HCT116 (cell line): ENCODE results near the gene CDKN2B-AS1. TPM values are rescaled to one million over a fixed set of nuclear protein-coding genes. Genes with fewer than 3 reads are reported as not detected.

Source experiments
- ATAC-seq: fragments of 200-7000 bp; cut with Tn5 transposase; 2 replicates; pipeline ENCODE4 v1.9.1; 2020; ENCODE audit warnings: mild to moderate bottlenecking, moderate library complexity
- BruUV-seq: library from RNA; stranded (reverse); fragments of 400-500 nt; replicated peaks from 2 replicates; lab custom pipeline; 2021; lab: Mats Ljungman, UMichigan
- CTCF ChIA-PET: fragments of 300-600 bp; sonication (Branson Sonifier 250); formaldehyde crosslinking; loops from one replicate; lab custom pipeline; 2021; ENCODE audit warnings: antibody characterized with exemption; lab: Charles Lee
- POLR2A ChIA-PET: fragments of 300-600, 350-600 bp; sonication (Branson Sonifier 250); formaldehyde crosslinking; loops from one replicate; lab custom pipeline; 2021; ENCODE audit warnings: antibody characterized with exemption; lab: Charles Lee
- RAD21 ChIA-PET, 2 experiments: fragments of 300-600 bp; sonication (Branson Sonifier 250); formaldehyde crosslinking; loops; one replicate each; lab custom pipeline; 2023; ENCODE audit warnings: low total read pairs in 2 of 2; ENCODE audit not compliant: uncharacterized antibody in 2 of 2, unreplicated experiment in 2 of 2, low non-redundant PET in 1 of 2; lab: Charles Lee
- DNase-seq: peaks from one replicate; pipeline ENCODE4 v3.0.0-alpha.2; 2010; ENCODE audit warnings: low read depth, low spot score
- H2AFZ ChIP-seq: fragments of 200-600 bp; shearing (Covaris generic), sonication (generic); 2 replicates; pipeline ENCODE4 v1.6.1; 2017; ENCODE audit warnings: low read depth, mixed run types, mixed read lengths, antibody characterized with exemption, low read length; ENCODE audit not compliant: poor library complexity, severe bottlenecking
- H3K27ac ChIP-seq: 2 replicates; pipeline ENCODE4 v1.5.1; 2012; ENCODE audit warnings: low read depth, low read length
- H3K27me3 ChIP-seq: fragments of 200-600 bp; sonication (generic); 2 replicates; pipeline ENCODE4 v1.6.1; 2016; ENCODE audit warnings: mixed run types, low read length, mixed read lengths; ENCODE audit not compliant: insufficient read depth
- H3K36me3 ChIP-seq, 2 experiments: fragments of 200-500 bp in 1 of 2; fragments of 200-600 bp in 1 of 2; sonication (Bioruptor generic) in 1 of 2; sonication (generic) in 1 of 2; 2 replicates each; pipeline versions ENCODE4 v1.5.1 to v1.6.1; 2014 to 2016; ENCODE audit warnings: low read length in 2 of 2, inconsistent platforms in 1 of 2, mixed read lengths in 1 of 2, mixed run types in 1 of 2; ENCODE audit not compliant: insufficient read depth in 2 of 2, control insufficient read depth in 1 of 2
- H3K4me1 ChIP-seq, 2 experiments: fragments of 200-600 bp in 1 of 2; sonication (generic) in 1 of 2; 2 replicates each; pipeline versions ENCODE4 v1.5.1 to v1.6.1; 2012 to 2017; ENCODE audit warnings: low read length in 2 of 2, inconsistent platforms in 1 of 2, mild to moderate bottlenecking in 1 of 2, mixed read lengths in 1 of 2, mixed run types in 1 of 2, moderate library complexity in 1 of 2; ENCODE audit not compliant: insufficient read depth in 2 of 2, control insufficient read depth in 1 of 2
- H3K4me2 ChIP-seq: fragments of 200-600 bp; sonication (generic); 2 replicates; pipeline ENCODE4 v1.6.1; 2017; ENCODE audit warnings: mixed run types, low read length, mixed read lengths
- H3K4me3 ChIP-seq, 2 experiments: fragments of 200-600 bp in 1 of 2; sonication (generic) in 1 of 2; replicated peaks in 1 of 2; 2 replicates each; pipeline ENCODE4 v1.5.1; 2011 to 2016; ENCODE audit warnings: low read length in 2 of 2, control low read depth in 1 of 2, low read depth in 1 of 2, mild to moderate bottlenecking in 1 of 2, mixed read lengths in 1 of 2, mixed run types in 1 of 2
- H3K79me2 ChIP-seq: fragments of 200-600 bp; sonication (generic); 2 replicates; pipeline ENCODE4 v1.6.1; 2017; ENCODE audit warnings: mild to moderate bottlenecking, mixed run types, low read length, moderate library complexity, mixed read lengths; ENCODE audit not compliant: insufficient read depth
- H3K9ac ChIP-seq: fragments of 200-600 bp; sonication (generic); 2 replicates; pipeline ENCODE4 v1.6.1; 2016; ENCODE audit warnings: low read length, mixed read lengths
- H3K9me2 ChIP-seq: fragments of 200-600 bp; sonication (generic), shearing (Covaris generic); 2 replicates; pipeline ENCODE4 v1.6.1; 2017; ENCODE audit warnings: mixed run types, mild to moderate bottlenecking, moderate library complexity; ENCODE audit not compliant: insufficient read depth
- H3K9me3 ChIP-seq, 2 experiments: fragments of 200-500 bp in 1 of 2; fragments of 200-600 bp in 1 of 2; sonication (Bioruptor generic) in 1 of 2; sonication (generic) in 1 of 2; 2 replicates each; pipeline ENCODE4 v1.6.1; 2014 to 2017; ENCODE audit warnings: low read length in 2 of 2, mixed read lengths in 2 of 2, inconsistent platforms in 1 of 2, low read depth in 1 of 2, mild to moderate bottlenecking in 1 of 2, mixed run types in 1 of 2, moderate library complexity in 1 of 2; ENCODE audit not compliant: control insufficient read depth in 1 of 2, insufficient read depth in 1 of 2
- H4K20me1 ChIP-seq: fragments of 200-600 bp; sonication (generic), shearing (Covaris generic); 2 replicates; pipeline ENCODE4 v1.6.1; 2017; ENCODE audit warnings: mixed run types, mild to moderate bottlenecking, moderate library complexity; ENCODE audit not compliant: insufficient read depth
- CBX3 ChIP-seq: IDR thresholded peaks from 2 replicates; pipeline ENCODE4 v1.6.1; 2012; ENCODE audit warnings: low read depth
- CTCF ChIP-seq, 3 experiments: fragments of 200-600 bp in 1 of 3; sonication (generic) in 1 of 3; IDR thresholded peaks in 2 of 3; conservative IDR thresholded peaks in 1 of 3; 2 replicates each; pipeline ENCODE4 v1.5.1; 2012 to 2017; ENCODE audit warnings: low read depth in 2 of 3, low read length in 2 of 3, antibody characterized with exemption in 1 of 3, borderline replicate concordance in 1 of 3, control low read depth in 1 of 3, mild to moderate bottlenecking in 1 of 3, mixed read lengths in 1 of 3, mixed run types in 1 of 3, moderate library complexity in 1 of 3; ENCODE audit not compliant: insufficient read depth in 1 of 3
- EGR1 ChIP-seq: IDR thresholded peaks from 2 replicates; pipeline ENCODE4 v1.6.1; 2012; ENCODE audit warnings: low read depth
- ELF1 ChIP-seq: IDR thresholded peaks from 2 replicates; pipeline ENCODE4 v1.6.1; 2012; ENCODE audit warnings: low read depth, borderline replicate concordance
- EZH2 ChIP-seq: fragments of 200-600 bp; sonication (generic); IDR thresholded peaks from 2 replicates; pipeline ENCODE4 v1.6.1; 2017; ENCODE audit warnings: antibody characterized with exemption, mixed run types
- FOSL1 ChIP-seq: IDR thresholded peaks from 2 replicates; pipeline ENCODE4 v1.6.1; 2012; ENCODE audit warnings: low read depth
- MAX ChIP-seq: IDR thresholded peaks from 2 replicates; pipeline ENCODE4 v1.6.1; 2012
- RAD21 ChIP-seq: IDR thresholded peaks from 2 replicates; pipeline ENCODE4 v1.6.1; 2012; ENCODE audit warnings: low read depth, mild to moderate bottlenecking
- REST ChIP-seq: IDR thresholded peaks from 2 replicates; pipeline ENCODE4 v1.6.1; 2012; ENCODE audit warnings: low read depth
- TCF7L2 ChIP-seq: IDR thresholded peaks from 2 replicates; pipeline ENCODE4 v1.7.0; 2011; ENCODE audit warnings: borderline replicate concordance, inconsistent platforms; ENCODE audit not compliant: insufficient read depth, insufficient read length; ENCODE audit errors: extremely low read depth
- ZFX ChIP-seq: fragments of 450-650 bp; IDR thresholded peaks from 2 replicates; pipeline ENCODE4 v1.6.1; 2017
- intact Hi-C: fragments of 100-400 bp; cut with micrococcal nuclease; formaldehyde crosslinking; loops from 2 replicates; pipeline ENCODE4 v1.10.0; 2022
- total RNA-seq: library from RNA; stranded (reverse); gene quantifications from one replicate; pipeline ENCODE4 v1.2.1, GENCODE V29; 2021; ENCODE audit not compliant: unreplicated experiment

The CDKN2B-AS1 gene
- total RNA-seq, 1 experiment from 2014 or later, result 1.7 TPM

- Histone ChIP-seq H3K36me3 (no peaks in the 10 kb centered on the region), H3K79me2 (peaks cover 49% of the 10 kb centered on the region), H3K4me1 (peaks cover 4 to 19% of the 10 kb centered on the region in 2 experiments; a peak in 3 of 4 replicates), H3K4me3 (peak overlapping the region; percentile 79 to 81), H3K4me2 (peak overlapping the region; percentile 91), H3K9me2 (no peaks in the 10 kb centered on the region), H2AFZ (peak overlapping the region; percentile 59), H3K27me3 (no peaks in the 10 kb centered on the region), H3K27ac (peak overlapping the region; percentile 89), H3K9me3 (no peaks in the 10 kb centered on the region), H3K9ac (peak overlapping the region; percentile 86), H4K20me1 (no peaks in the 10 kb centered on the region)
- DNase-seq (no peak), ATAC-seq (peak; percentile 34)
- RAD21 ChIA-PET, result no interaction called here
- BruUV-seq, result TSS peak; percentile 41
- intact Hi-C loops, result no loop called here
- POLR2A ChIA-PET, result interaction anchor here (1.4 kb wide), 1 partner anchor 13 kb away, joined by 4 read pairs; the partner anchor contains the start of gene CDKN2B
- CTCF ChIA-PET, result interaction anchor here (3.2 kb wide), 1 partner anchor 13 kb away, joined by 36 read pairs; the partner anchor contains the start of gene CDKN2B
- 0 out of 2 replicates have a peak, but pooled peaks have one; percentile 7 for TF ChIP-seq MAX
- no peak for TF ChIP-seq REST
- no peak for TF ChIP-seq CBX3
- TF ChIP-seq ZFX, result peak; percentile 98
- no peak for TF ChIP-seq FOSL1
- TF ChIP-seq ELF1, result no peak
- no peak for TF ChIP-seq EZH2
- no peak for TF ChIP-seq EGR1
- peak; percentile 33; the same call in 1 of the 2 replicates for TF ChIP-seq RAD21
- peak in 1 of 3 experiments; percentile 22; a peak in 1 of 6 replicates for TF ChIP-seq CTCF (IDR thresholded peaks at IDR 0.05 in 2 of 3, conservative IDR thresholded peaks at IDR 0.05 in 1 of 3; ENCODE audit: borderline replicate concordance in 1 of 3, insufficient read depth in 1 of 3, low read depth in 2 of 3, low read length in 2 of 3)
- no peak for TF ChIP-seq TCF7L2
Measured at GRCh38 chr9:21995666-21996398, 1.2 kb downstream of the CDKN2B-AS1 start.
